OCI-LY3 (cell line): ENCODE data around the gene CP.

ENCODE experiments used
- H2AFZ ChIP-seq: fragments of 200-600, 300-600 bp; shearing (Covaris generic); 2 replicates; pipeline ENCODE4 v1.6.0; 2014; ENCODE audit warnings: antibody characterized with exemption, low read depth, low read length
- H3K27ac ChIP-seq: fragments of 200-600, 300-600 bp; sonication (generic); 2 replicates; pipeline ENCODE4 v1.5.1; 2014; ENCODE audit warnings: mild to moderate bottlenecking, low read length, moderate library complexity, mixed read lengths
- H3K27me3 ChIP-seq: fragments of 200-600, 300-600 bp; sonication (generic); 2 replicates; pipeline ENCODE4 v1.6.1; 2014; ENCODE audit warnings: low read depth, low read length, mixed read lengths
- H3K36me3 ChIP-seq: fragments of 200-600, 300-600 bp; sonication (generic); replicated peaks from 2 replicates; pipeline ENCODE3; 2014; ENCODE audit warnings: low read depth, low read length, mixed read lengths
- H3K4me1 ChIP-seq: fragments of 300-600, 200-600 bp; sonication (generic); 2 replicates; pipeline ENCODE4 v1.6.1; 2014; ENCODE audit warnings: low read length, mixed read lengths
- H3K4me2 ChIP-seq: fragments of 200-600, 300-600 bp; sonication (generic); 2 replicates; pipeline ENCODE4 v1.6.1; 2014; ENCODE audit warnings: low read length, mixed read lengths
- H3K4me3 ChIP-seq: fragments of 300-600, 200-600 bp; sonication (generic); 2 replicates; pipeline ENCODE4 v1.5.1; 2014; ENCODE audit warnings: antibody characterized with exemption, mild to moderate bottlenecking, low read length, moderate library complexity
- H3K79me2 ChIP-seq: fragments of 300-600, 200-600 bp; shearing (Covaris generic); 2 replicates; pipeline ENCODE4 v1.6.1; 2014; ENCODE audit warnings: mild to moderate bottlenecking, low read length, mixed read lengths
- H3K9ac ChIP-seq: fragments of 300-600, 200-600 bp; shearing (Covaris generic); 2 replicates; pipeline ENCODE4 v1.6.0; 2014; ENCODE audit warnings: mild to moderate bottlenecking, low read length, moderate library complexity
- H3K9me3 ChIP-seq: fragments of 200-600, 300-600 bp; shearing (Covaris generic); 2 replicates; pipeline ENCODE4 v1.6.1; 2014; ENCODE audit warnings: low read length, mixed read lengths; ENCODE audit not compliant: insufficient read depth
- H4K20me1 ChIP-seq: fragments of 200-600, 300-600 bp; sonication (generic); 2 replicates; pipeline ENCODE4 v1.6.1; 2016; ENCODE audit warnings: low read length, mixed read lengths; ENCODE audit not compliant: insufficient read depth
- CTCF ChIP-seq: fragments of 200-600, 300-600 bp; sonication (generic); IDR thresholded peaks from 2 replicates; pipeline ENCODE4 v1.5.1; 2014; ENCODE audit warnings: antibody characterized with exemption, low read length, low read depth
- EZH2phosphoT487 ChIP-seq: fragments of 200-600 bp; shearing (Covaris generic); IDR thresholded peaks from 2 replicates; pipeline ENCODE4 v1.6.1; 2018; ENCODE audit warnings: antibody characterized with exemption, mixed run types, low read depth

CP gene

GRCh38 chr3:149162007-149162406 lies 59.6 kb downstream of the CP start:
- Histone ChIP-seq H3K36me3 (peaks cover 22% of the 10 kb centered on the region), H3K9ac (no peak overlapping the region), H3K27ac (no peak overlapping the region)

GRCh38 chr3:149160754-149161300 lies 60.8 kb downstream of the CP start:
- no peak for TF ChIP-seq CTCF
- TF ChIP-seq EZH2phosphoT487: no peak
- no peaks in the 10 kb centered on the region for H4K20me1 ChIP-seq
- H3K4me2 ChIP-seq: no peak overlapping the region
- H3K9ac ChIP-seq: no peak overlapping the region
- no peaks in the 10 kb centered on the region for H3K79me2 ChIP-seq
- H3K27me3 ChIP-seq: no peaks in the 10 kb centered on the region
- no peak overlapping the region for H3K27ac ChIP-seq
- H2AFZ ChIP-seq: no peak overlapping the region
- H3K9me3 ChIP-seq: no peaks in the 10 kb centered on the region
- no peak overlapping the region for H3K4me3 ChIP-seq
- H3K4me1 ChIP-seq: no peaks in the 10 kb centered on the region
- peaks cover 23% of the 10 kb centered on the region for H3K36me3 ChIP-seq

More at GRCh38 chr3:149162007-149162406, 59.6 kb downstream of the CP start:
- Histone ChIP-seq H3K9me3 (no peaks in the 10 kb centered on the region), H4K20me1 (no peaks in the 10 kb centered on the region), H3K4me2 (no peak overlapping the region), H3K27me3 (no peaks in the 10 kb centered on the region), H3K79me2 (no peaks in the 10 kb centered on the region), H2AFZ (no peak overlapping the region), H3K4me3 (no peak overlapping the region), H3K4me1 (no peaks in the 10 kb centered on the region)
- TF ChIP-seq EZH2phosphoT487 (no peak), CTCF (no peak)

GRCh38 chr3:149153402-149153801 lies 68.2 kb downstream of the CP start:
- no peak overlapping the region for H3K4me3 ChIP-seq
- no peaks in the 10 kb centered on the region for H3K27me3 ChIP-seq
- no peaks in the 10 kb centered on the region for H3K9me3 ChIP-seq
- H3K36me3 ChIP-seq: peaks cover 22% of the 10 kb centered on the region
- H3K79me2 ChIP-seq: no peaks in the 10 kb centered on the region
- no peaks in the 10 kb centered on the region for H4K20me1 ChIP-seq
- no peak for TF ChIP-seq EZH2phosphoT487
- TF ChIP-seq CTCF: no peak
- peaks cover 8% of the 10 kb centered on the region for H3K4me1 ChIP-seq
- H3K27ac ChIP-seq: no peak overlapping the region
- no peak overlapping the region for H2AFZ ChIP-seq
- no peak overlapping the region for H3K4me2 ChIP-seq
- H3K9ac ChIP-seq: no peak overlapping the region

GRCh38 chr3:149152420-149152819 lies 69.2 kb downstream of the CP start:
- Histone ChIP-seq H3K9me3 (no peaks in the 10 kb centered on the region), H3K4me2 (no peak overlapping the region), H3K9ac (no peak overlapping the region), H4K20me1 (no peaks in the 10 kb centered on the region), H2AFZ (no peak overlapping the region), H3K36me3 (peaks cover 22% of the 10 kb centered on the region), H3K27ac (no peak overlapping the region), H3K79me2 (no peaks in the 10 kb centered on the region), H3K4me3 (no peak overlapping the region), H3K27me3 (no peaks in the 10 kb centered on the region), H3K4me1 (peaks cover 8% of the 10 kb centered on the region)
- no peak for TF ChIP-seq EZH2phosphoT487
- no peak for TF ChIP-seq CTCF
